K562 (cell line): ENCODE data around the gene HEATR9. TPM values are rescaled to one million over a fixed set of nuclear protein-coding genes. Genes with fewer than 3 reads are reported as not detected.

Source experiments
- HIVEP1 ChIP-seq: fragments of 250-450 bp; sonication (Bioruptor Pico); IDR thresholded peaks from 2 replicates; pipeline ENCODE4 v1.4.0; 2020; ENCODE audit warnings: mild to moderate bottlenecking
- SMAD4 ChIP-seq: fragments of 250-450 bp; sonication (Bioruptor Pico); conservative IDR thresholded peaks from 2 replicates; pipeline ENCODE4 v1.8.0; 2021; ENCODE audit warnings: inconsistent platforms, mild to moderate bottlenecking, moderate library complexity
- ZFP1 ChIP-seq: fragments of 450-650 bp; formaldehyde crosslinking; IDR thresholded peaks from 2 replicates; pipeline ENCODE4 v1.4.0; 2020; ENCODE audit warnings: mild to moderate bottlenecking, mixed read lengths
- polyA plus RNA-seq, 8 experiments: library from polyadenylated mRNA; depleted of rRNA in 4 of 8; stranded (reverse) in 5 of 8; unstranded in 3 of 8; fragments of >200 nt; fragmentation: Nextera tagmentation in 2 of 8; fragmentation: Illumina TruSeq in 1 of 8; extraction: Ambion mirVana in 2 of 8; extraction: Trizol in 1 of 8; gene quantifications; 2 replicates each; pipeline versions ENCODE4 v1.2.1 to v1.2.3, GENCODE V29; 2011 to 2014; ENCODE audit warnings: inconsistent platforms in 1 of 8, missing spikeins in 1 of 8
- total RNA-seq, 7 experiments: library from RNA; depleted of rRNA in 6 of 7; stranded (reverse); fragments of >200 nt in 6 of 7; fragmentation: Illumina TruSeq in 2 of 7; extraction: Trizol in 2 of 7; gene quantifications; 2 replicates each; pipeline versions ENCODE4 v1.2.1 to v1.2.3, GENCODE V29; 2011 to 2021; ENCODE audit warnings: low replicate concordance in 1 of 7
- TF ChIP-seq, protein P1 (sequence below): sonication (generic); formaldehyde crosslinking; IDR thresholded peaks from 2 replicates; pipeline ENCODE4 v1.8.0; 2022; ENCODE audit warnings: mild to moderate bottlenecking, missing genetic modification reagents, borderline replicate concordance
- TF ChIP-seq, protein P2 (sequence below): sonication (generic); formaldehyde crosslinking; IDR thresholded peaks from 2 replicates; pipeline ENCODE4 v1.8.1; 2023; ENCODE audit warnings: mild to moderate bottlenecking, missing genetic modification reagents
- TF ChIP-seq, protein P3 (sequence below): sonication (generic); formaldehyde crosslinking; IDR thresholded peaks from 2 replicates; pipeline ENCODE4 v1.8.0; 2022; ENCODE audit warnings: mild to moderate bottlenecking, missing genetic modification reagents
- TF ChIP-seq, protein P4 (sequence below): sonication (generic); formaldehyde crosslinking; IDR thresholded peaks from 2 replicates; pipeline ENCODE4 v1.8.0; 2023; ENCODE audit warnings: mild to moderate bottlenecking, missing genetic modification reagents

Gene HEATR9
- total and polyA plus RNA-seq, 9 of the 15 experiments (the other 6 are each of a cell fraction or from before 2014, with no cell fraction given): not detected

DNA sequence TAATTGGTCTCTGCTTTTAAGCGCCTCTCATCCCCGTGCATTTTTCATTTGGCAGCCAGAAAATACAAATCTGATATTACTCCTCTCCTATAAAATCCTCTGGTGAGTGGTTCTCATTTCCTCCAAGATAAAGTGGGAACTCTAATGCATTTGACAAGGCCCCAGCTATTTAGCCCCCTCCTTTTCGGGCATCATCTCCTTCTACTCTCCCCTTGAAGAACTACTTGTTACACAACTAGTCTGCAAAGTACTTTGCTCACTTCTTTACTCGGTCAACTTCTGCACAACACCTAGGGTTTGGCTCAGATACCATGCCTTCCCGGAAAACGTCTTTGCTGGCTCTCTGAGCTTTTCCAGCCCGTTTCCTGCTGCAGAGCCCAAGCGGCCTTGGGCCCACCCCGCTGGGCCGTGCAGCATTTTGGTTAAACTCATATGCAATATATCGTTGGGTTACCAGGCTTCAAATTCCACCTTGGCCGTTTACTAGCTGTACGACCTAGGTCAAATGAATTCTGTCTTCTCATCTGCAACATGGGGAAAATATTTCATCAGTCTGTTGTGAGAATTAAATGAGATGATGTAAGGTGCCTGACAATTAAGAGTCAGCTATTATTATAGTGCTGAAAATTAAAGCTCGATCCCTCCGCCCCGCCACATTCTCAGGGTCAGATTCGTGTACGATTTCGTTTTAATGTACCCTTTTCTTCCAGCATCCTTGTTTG lies 60.3 kb downstream of the HEATR9 start (continued):
- TF ChIP-seq, protein P1, sequence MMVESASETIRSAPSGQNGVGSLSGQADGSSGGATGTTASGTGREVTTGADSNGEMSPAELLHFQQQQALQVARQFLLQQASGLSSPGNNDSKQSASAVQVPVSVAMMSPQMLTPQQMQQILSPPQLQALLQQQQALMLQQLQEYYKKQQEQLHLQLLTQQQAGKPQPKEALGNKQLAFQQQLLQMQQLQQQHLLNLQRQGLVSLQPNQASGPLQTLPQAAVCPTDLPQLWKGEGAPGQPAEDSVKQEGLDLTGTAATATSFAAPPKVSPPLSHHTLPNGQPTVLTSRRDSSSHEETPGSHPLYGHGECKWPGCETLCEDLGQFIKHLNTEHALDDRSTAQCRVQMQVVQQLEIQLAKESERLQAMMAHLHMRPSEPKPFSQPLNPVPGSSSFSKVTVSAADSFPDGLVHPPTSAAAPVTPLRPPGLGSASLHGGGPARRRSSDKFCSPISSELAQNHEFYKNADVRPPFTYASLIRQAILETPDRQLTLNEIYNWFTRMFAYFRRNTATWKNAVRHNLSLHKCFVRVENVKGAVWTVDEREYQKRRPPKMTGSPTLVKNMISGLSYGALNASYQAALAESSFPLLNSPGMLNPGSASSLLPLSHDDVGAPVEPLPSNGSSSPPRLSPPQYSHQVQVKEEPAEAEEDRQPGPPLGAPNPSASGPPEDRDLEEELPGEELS (CRISPR knock-in tag): peak; percentile 31; the same call in 1 of the 2 replicates
- TF ChIP-seq, protein P2, sequence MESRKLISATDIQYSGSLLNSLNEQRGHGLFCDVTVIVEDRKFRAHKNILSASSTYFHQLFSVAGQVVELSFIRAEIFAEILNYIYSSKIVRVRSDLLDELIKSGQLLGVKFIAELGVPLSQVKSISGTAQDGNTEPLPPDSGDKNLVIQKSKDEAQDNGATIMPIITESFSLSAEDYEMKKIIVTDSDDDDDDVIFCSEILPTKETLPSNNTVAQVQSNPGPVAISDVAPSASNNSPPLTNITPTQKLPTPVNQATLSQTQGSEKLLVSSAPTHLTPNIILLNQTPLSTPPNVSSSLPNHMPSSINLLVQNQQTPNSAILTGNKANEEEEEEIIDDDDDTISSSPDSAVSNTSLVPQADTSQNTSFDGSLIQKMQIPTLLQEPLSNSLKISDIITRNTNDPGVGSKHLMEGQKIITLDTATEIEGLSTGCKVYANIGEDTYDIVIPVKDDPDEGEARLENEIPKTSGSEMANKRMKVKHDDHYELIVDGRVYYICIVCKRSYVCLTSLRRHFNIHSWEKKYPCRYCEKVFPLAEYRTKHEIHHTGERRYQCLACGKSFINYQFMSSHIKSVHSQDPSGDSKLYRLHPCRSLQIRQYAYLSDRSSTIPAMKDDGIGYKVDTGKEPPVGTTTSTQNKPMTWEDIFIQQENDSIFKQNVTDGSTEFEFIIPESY (CRISPR knock-in tag): peak; percentile 54
- TF ChIP-seq HIVEP1 (CRISPR knock-in tag) (0 out of 2 replicates have a peak, but pooled peaks have one; percentile 29), ZFP1 (CRISPR knock-in tag) (no peak), SMAD4 (0 out of 2 replicates have a peak, but pooled peaks have one; percentile 48)
- TF ChIP-seq, protein P3, sequence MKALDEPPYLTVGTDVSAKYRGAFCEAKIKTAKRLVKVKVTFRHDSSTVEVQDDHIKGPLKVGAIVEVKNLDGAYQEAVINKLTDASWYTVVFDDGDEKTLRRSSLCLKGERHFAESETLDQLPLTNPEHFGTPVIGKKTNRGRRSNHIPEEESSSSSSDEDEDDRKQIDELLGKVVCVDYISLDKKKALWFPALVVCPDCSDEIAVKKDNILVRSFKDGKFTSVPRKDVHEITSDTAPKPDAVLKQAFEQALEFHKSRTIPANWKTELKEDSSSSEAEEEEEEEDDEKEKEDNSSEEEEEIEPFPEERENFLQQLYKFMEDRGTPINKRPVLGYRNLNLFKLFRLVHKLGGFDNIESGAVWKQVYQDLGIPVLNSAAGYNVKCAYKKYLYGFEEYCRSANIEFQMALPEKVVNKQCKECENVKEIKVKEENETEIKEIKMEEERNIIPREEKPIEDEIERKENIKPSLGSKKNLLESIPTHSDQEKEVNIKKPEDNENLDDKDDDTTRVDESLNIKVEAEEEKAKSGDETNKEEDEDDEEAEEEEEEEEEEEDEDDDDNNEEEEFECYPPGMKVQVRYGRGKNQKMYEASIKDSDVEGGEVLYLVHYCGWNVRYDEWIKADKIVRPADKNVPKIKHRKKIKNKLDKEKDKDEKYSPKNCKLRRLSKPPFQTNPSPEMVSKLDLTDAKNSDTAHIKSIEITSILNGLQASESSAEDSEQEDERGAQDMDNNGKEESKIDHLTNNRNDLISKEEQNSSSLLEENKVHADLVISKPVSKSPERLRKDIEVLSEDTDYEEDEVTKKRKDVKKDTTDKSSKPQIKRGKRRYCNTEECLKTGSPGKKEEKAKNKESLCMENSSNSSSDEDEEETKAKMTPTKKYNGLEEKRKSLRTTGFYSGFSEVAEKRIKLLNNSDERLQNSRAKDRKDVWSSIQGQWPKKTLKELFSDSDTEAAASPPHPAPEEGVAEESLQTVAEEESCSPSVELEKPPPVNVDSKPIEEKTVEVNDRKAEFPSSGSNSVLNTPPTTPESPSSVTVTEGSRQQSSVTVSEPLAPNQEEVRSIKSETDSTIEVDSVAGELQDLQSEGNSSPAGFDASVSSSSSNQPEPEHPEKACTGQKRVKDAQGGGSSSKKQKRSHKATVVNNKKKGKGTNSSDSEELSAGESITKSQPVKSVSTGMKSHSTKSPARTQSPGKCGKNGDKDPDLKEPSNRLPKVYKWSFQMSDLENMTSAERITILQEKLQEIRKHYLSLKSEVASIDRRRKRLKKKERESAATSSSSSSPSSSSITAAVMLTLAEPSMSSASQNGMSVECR: no peak
- TF ChIP-seq, protein P4, sequence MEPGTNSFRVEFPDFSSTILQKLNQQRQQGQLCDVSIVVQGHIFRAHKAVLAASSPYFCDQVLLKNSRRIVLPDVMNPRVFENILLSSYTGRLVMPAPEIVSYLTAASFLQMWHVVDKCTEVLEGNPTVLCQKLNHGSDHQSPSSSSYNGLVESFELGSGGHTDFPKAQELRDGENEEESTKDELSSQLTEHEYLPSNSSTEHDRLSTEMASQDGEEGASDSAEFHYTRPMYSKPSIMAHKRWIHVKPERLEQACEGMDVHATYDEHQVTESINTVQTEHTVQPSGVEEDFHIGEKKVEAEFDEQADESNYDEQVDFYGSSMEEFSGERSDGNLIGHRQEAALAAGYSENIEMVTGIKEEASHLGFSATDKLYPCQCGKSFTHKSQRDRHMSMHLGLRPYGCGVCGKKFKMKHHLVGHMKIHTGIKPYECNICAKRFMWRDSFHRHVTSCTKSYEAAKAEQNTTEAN (CRISPR knock-in tag): peak; percentile 56; the same call in 1 of the 2 replicates
